Lower lobe of right lung (tissue), 2 donors: ENCODE results near the gene ALG11. TPM values are rescaled to one million over a fixed set of nuclear protein-coding genes. Genes with fewer than 3 reads are reported as not detected.
A peak's percentile ranks its signal among the peaks of the same experiment; 100 is the strongest.
"Not testable (repeated sequence)": the region's sequence is repeated elsewhere in the genome, so short reads cannot be mapped to it uniquely, and the experiment has no call there.

ENCODE experiments used
- ATAC-seq, 2 donors: fragments of 200-7000 bp; cut with Tn5 transposase; one replicate each; pipeline ENCODE4 v1.9.1; 2020 to 2022; ENCODE audit warnings: mild to moderate bottlenecking in 2 of 2, moderate library complexity in 2 of 2
- DNase-seq: peaks from one replicate; pipeline ENCODE4 v3.0.0-alpha.2; 2020
- H3K27ac ChIP-seq: fragments of 200-600 bp; one replicate; pipeline ENCODE4 v1.8.0; 2022
- H3K27me3 ChIP-seq: fragments of 200-600 bp; one replicate; pipeline ENCODE4 v1.8.0; 2022; ENCODE audit warnings: low read depth
- H3K36me3 ChIP-seq: fragments of 200-600 bp; one replicate; pipeline ENCODE4 v1.8.0; 2022; ENCODE audit warnings: mild to moderate bottlenecking
- H3K4me1 ChIP-seq: fragments of 200-600 bp; one replicate; pipeline ENCODE4 v1.8.0; 2022
- H3K4me3 ChIP-seq: fragments of 200-600 bp; one replicate; pipeline ENCODE4 v1.8.0; 2022; ENCODE audit warnings: mild to moderate bottlenecking
- H3K9me3 ChIP-seq: fragments of 200-600 bp; one replicate; pipeline ENCODE4 v1.8.0; 2022
- CTCF ChIP-seq: fragments of 200-600 bp; IDR thresholded peaks from one replicate; pipeline ENCODE4 v1.8.0; 2022; ENCODE audit warnings: antibody characterized with exemption, mild to moderate bottlenecking
- intact Hi-C: fragments of 100-400 bp; cut with DNase I; formaldehyde crosslinking; loops from one replicate; pipeline ENCODE4 v1.11.0; 2022
- total RNA-seq: library from RNA; stranded (reverse); fragmentation: NEBNext Ultra II Directional; extraction: Animal tissue kit (Norgen Biotek cat#: 25700); gene quantifications from one replicate; pipeline ENCODE4 v1.2.1, GENCODE V29; 2021
- donor health status: DM: no; HTN: yes; CAD: no; lungs with severe emphysema.

ALG11 gene
- total RNA-seq, 1 donor from 2014 or later = 34.5 TPM

- ATAC-seq (no peak), DNase-seq (no peak)
- no peak for TF ChIP-seq CTCF
- intact Hi-C loops = no loop called here
- Histone ChIP-seq H3K9me3 (no peaks in the 10 kb centered on the region), H3K4me3 (no peak within 1 kb of the TSS), H3K27ac (no peak within 1 kb of the TSS), H3K36me3 (peaks cover 82% of the 10 kb centered on the region), H3K4me1 (peaks cover 17% of the 10 kb centered on the region), H3K27me3 (no peaks in the 10 kb centered on the region)
Measured at GRCh38 chr13:52024481-52024880, 12.3 kb downstream of the ALG11 start, which contains the start of gene UTP14C. UTP14C (plus strand) TSS chr13:52024691; CDS start chr13:52028805, 4,114 bp downstream.

GRCh38 chr13:52025475-52026245 lies 13.5 kb downstream of the ALG11 start:
- H3K36me3 ChIP-seq = peaks cover 70% of the 10 kb centered on the region
- peak; percentile 56 to 64 for ATAC-seq
- intact Hi-C loops = no loop called here
- DNase-seq = no peak
- H3K27me3 ChIP-seq = no peaks in the 10 kb centered on the region
- no peak overlapping the region for H3K4me3 ChIP-seq
- no peaks in the 10 kb centered on the region for H3K9me3 ChIP-seq
- no peak overlapping the region for H3K27ac ChIP-seq
- TF ChIP-seq CTCF = no peak
- H3K4me1 ChIP-seq = peaks cover 17% of the 10 kb centered on the region

- H3K27ac ChIP-seq = no peak overlapping the region
- intact Hi-C loops = no loop called here
- no peak overlapping the region for H3K4me3 ChIP-seq
- H3K36me3 ChIP-seq = peaks cover 64% of the 10 kb centered on the region
- H3K4me1 ChIP-seq = peaks cover 17% of the 10 kb centered on the region
- no peaks in the 10 kb centered on the region for H3K27me3 ChIP-seq
- no peaks in the 10 kb centered on the region for H3K9me3 ChIP-seq
- no peak for TF ChIP-seq CTCF
- ATAC-seq (no peak), DNase-seq (no peak)
Measured at GRCh38 chr13:52026246-52026626, 14.0 kb downstream of the ALG11 start.

GRCh38 chr13:52027832-52028231 lies 15.6 kb downstream of the ALG11 start:
- no peak overlapping the region for H3K27ac ChIP-seq
- DNase-seq (no peak), ATAC-seq (no peak)
- no peaks in the 10 kb centered on the region for H3K27me3 ChIP-seq
- no peak for TF ChIP-seq CTCF
- no peaks in the 10 kb centered on the region for H3K9me3 ChIP-seq
- H3K4me1 ChIP-seq = peaks cover 17% of the 10 kb centered on the region
- no peak overlapping the region for H3K4me3 ChIP-seq
- intact Hi-C loops = no loop called here
- H3K36me3 ChIP-seq = peaks cover 48% of the 10 kb centered on the region

- Histone ChIP-seq H3K9me3 (no peaks in the 10 kb centered on the region), H3K27ac (no peak overlapping the region), H3K4me1 (peaks cover 17% of the 10 kb centered on the region), H3K36me3 (peaks cover 33% of the 10 kb centered on the region), H3K27me3 (no peaks in the 10 kb centered on the region), H3K4me3 (no peak overlapping the region)
- no peak for TF ChIP-seq CTCF
- ATAC-seq (no peak), DNase-seq (no peak)
- intact Hi-C loops = no loop called here
Measured at GRCh38 chr13:52029569-52029968, 17.4 kb downstream of the ALG11 start.

- intact Hi-C loops, ATAC-seq: not testable (repeated sequence)
Measured at GRCh38 chr13:52030401-52030800, 18.2 kb downstream of the ALG11 start.

More at GRCh38 chr13:52030401-52030800, 18.2 kb downstream of the ALG11 start:
- H3K9me3 ChIP-seq, H3K4me3 ChIP-seq, H3K27ac ChIP-seq, DNase-seq, H3K27me3 ChIP-seq: not testable (repeated sequence)
- H3K36me3 ChIP-seq = peaks cover 24% of the 10 kb centered on the region
- peaks cover 13% of the 10 kb centered on the region for H3K4me1 ChIP-seq
